Hematopoietic multipotent progenitor cell treated with erythropoietin and hydrocortisone succinate and interleukin-3 and kit ligand, for 17 days (in vitro differentiated cells): Measurements from ENCODE around the gene CSNK1E.

Experiments used
- DNase-seq: peaks from one replicate; pipeline ENCODE4 v3.0.0-alpha.2; 2015; ENCODE audit warnings: low spot score

The CSNK1E gene

GRCh38 chr22:38327805-38328204, 10.6 kb upstream of the CSNK1E start:
- DNase-seq, result no peak

- no peak for DNase-seq
These were observed 10.2 kb upstream of the CSNK1E start for GRCh38 chr22:38327396-38327795.

GRCh38 chr22:38325587-38325986, 8.4 kb upstream of the CSNK1E start:
- DNase-seq, result no peak

GRCh38 chr22:38320605-38321402, 3.6 kb upstream of the CSNK1E start:
- no peak for DNase-seq

GRCh38 chr22:38318792-38319773, 1.9 kb upstream of the CSNK1E start:
- no peak for DNase-seq

GRCh38 chr22:38317995-38318715, 922 bp upstream of the CSNK1E start:
- peak; percentile 41 for DNase-seq

- peak; percentile 15 for DNase-seq
These were observed 690 bp downstream of the CSNK1E start for GRCh38 chr22:38316364-38317121.

GRCh38 chr22:38315823-38316363, 1.3 kb downstream of the CSNK1E start:
- no peak for DNase-seq

- no peak for DNase-seq
These were observed 2.1 kb downstream of the CSNK1E start for GRCh38 chr22:38314933-38315822.

- DNase-seq, result no peak
These were observed 2.9 kb downstream of the CSNK1E start for GRCh38 chr22:38314051-38314932.

GRCh38 chr22:38313384-38313955, 3.8 kb downstream of the CSNK1E start:
- DNase-seq, result no peak

- no peak for DNase-seq
These were observed 4.9 kb downstream of the CSNK1E start for GRCh38 chr22:38312261-38312800.

GRCh38 chr22:38311323-38311620, 6.0 kb downstream of the CSNK1E start:
- DNase-seq, result no peak

- no peak for DNase-seq
These were observed 6.5 kb downstream of the CSNK1E start for GRCh38 chr22:38310518-38311322.

GRCh38 chr22:38309614-38310517, 7.4 kb downstream of the CSNK1E start:
- DNase-seq, result no peak

- DNase-seq, result no peak
These were observed 8.3 kb downstream of the CSNK1E start for GRCh38 chr22:38308791-38309498.
